NCI-H2081 treated with DMSO at 0.1 percent for 48 hours (cell line): ENCODE measurements around the gene NOL4L.
"Not testable (repeated sequence)": the region's sequence is repeated elsewhere in the genome, so short reads cannot be mapped to it uniquely, and the experiment has no call there.

ENCODE experiments used
- DNase-seq: peaks from one replicate; lab custom pipeline; 2025; lab: John Stamatoyannopoulos, UW

Gene NOL4L

DNA sequence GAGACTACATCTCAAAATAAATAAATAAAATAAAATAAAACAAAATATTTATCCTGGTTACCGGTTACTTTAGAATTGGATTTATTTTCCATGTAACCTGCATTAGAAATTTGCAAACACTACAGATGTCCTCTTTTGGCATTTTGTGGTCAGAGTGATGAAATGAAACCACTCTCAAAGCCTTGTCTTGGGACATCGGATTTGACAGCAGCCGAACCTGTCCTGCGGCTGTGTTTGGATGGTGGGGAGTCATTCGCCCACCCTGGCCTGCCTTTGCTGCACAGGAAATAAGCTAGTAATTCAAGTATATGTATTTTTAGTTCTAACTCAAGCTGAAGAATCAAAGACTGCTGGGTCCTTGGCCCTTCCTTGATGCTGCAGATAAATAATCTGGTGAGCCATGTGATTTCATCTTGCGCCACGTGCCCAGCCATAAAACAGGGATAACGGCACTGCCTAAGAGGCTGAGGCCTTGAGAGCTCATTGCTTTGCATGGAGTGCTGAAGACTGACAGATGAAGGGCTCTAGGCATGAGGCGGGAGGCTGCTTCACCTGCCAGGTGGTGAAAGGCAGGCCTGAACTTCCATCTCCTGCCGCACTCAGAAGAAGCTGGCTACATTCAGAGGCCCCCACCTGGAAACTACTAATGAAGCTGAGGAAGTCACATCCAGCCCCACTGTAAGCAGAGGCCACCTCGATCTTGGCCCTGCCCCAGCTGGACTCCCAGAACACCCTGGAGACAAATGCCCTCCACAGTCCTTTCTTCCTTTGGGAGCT lies 76.9 kb downstream of the NOL4L start:
- DNase-seq: no peak

DNA sequence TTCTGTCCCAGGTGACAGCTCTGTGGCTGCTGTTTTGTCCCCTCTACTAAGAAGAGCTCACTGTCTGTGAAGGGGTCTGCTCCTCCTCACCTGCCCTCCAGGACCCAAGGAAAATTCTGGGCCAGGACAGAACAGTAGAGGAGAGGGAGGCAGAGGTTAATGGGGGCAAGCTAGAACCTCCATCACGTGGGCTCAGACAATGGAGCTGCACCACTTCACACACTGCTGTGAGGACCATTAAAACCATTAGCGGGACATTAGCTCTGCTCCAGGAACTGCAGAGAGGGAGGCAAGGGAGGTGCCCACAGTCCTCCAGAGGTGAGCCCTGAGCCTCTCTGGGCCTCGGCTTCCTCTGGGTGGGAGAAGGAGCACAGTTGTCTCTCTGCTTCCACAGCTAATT lies 78.4 kb downstream of the NOL4L start:
- DNase-seq: no peak

DNA sequence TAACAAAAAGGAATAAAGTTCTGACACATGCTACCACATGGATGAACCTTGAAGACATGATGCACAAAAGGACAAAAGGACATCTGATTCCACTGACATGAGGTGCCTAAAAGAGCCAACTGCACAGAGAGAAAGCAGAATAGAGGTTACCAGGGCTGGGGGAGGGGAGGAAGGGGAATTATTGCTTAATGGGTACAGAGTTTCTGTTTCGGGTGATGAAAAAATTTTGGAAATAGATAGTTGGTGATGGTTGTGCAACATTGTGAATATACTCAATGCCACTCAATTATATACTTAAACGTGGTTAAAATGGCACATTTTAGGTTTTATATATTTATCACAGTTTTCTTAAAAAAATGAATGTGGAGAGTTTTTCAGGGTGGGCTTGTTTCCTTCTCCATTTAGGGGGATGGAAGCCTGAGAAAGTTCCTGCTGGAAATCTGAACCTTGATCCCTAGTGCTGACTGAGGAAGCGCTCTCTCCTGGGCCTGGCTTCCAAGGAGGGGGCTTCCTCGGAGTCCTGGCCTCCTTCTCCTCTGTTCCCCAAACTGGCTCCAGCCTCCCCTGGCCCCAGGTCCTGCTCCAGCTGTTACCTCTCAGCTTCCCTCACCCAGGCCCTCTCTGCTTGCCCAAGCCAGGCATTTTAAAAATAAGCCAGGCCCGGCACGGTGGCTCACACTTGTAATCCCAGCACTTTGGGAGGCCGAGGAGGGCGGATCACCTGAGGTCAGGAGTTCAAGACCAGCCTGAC lies 79.2 kb downstream of the NOL4L start:
- DNase-seq: no peak

DNA sequence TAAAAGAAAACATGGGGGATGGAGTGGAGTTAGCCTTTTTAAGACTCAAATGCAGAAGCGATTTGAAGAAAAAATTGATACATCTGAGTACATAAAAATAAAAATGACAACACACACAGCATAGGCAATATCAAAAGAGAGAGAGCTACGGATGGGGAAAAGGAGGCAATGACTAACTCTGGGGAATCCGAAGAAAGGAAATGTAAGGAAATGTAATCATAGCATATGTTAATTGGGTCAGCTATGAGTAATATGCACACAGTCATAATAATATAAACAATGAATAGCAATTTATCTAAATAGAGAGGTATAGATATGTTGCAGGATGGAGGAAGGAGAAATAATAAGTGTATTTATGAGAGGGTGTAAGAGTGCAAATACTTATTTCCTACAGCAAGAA lies 83.4 kb downstream of the NOL4L start:
- no peak for DNase-seq

DNA sequence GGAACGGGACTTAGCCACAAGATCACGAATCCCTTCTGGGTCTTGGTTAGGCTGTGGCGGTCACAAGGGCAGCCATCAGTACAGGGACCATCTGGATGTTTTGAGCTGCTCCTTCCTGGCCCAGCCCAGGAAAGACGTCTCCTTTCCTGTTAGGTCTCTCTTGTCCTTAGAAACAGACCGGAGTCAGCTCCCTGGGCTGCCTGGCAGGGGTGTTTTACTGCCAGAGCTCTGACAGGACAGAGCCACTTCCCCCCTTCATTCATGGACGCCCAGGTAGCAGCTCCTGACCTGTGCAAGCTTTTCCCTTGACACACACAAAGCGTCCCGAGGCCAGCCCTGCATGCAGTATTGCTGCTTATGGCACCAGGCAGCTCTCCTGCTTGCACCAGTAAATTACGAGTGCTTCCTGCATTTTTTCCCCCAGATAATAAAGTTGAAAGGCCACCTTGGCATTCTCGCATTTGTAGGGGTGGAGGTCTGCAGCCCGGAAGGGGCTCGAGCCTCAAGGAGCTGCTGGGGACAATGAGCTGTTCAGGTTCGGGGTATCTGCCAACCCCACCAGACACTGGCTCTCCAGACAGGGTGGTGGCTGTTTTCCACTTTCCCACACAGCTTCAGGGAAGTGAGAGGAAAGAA lies 87.4 kb downstream of the NOL4L start:
- DNase-seq: no peak

DNA sequence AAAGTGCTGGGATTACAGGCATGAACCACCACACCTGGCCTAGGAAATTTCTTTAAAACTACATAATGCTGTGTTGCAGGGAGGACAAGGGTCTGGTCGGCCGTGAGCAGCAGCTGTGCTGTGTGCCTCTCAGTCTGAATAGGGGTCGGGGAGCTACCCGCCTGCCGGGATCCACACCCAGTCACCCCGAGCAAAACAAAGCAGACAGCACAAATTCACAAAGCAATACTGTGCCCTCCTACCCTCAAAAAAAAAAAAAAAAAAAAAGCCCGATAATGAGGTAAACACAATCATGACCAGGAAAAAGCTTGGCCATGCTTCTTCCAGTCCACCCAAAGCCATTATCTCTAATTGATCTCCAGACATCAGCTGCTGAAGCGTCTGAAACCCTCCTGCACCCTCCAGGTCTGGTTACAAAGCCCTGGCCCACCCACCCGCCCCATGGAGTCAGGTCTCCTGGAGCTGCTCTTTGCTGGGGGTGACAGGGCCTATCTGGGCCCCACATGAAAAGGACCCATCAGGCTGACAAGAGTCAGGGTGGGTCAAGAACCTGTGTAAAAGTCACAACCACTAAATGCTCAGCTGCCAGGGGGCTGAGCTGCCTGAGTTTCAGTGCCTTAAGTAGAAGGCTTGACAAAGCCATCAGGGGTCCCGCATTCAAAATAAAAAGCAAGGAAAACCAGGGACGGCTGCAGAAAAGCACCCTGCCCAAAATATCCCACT lies 88.2 kb downstream of the NOL4L start:
- no peak for DNase-seq

DNA sequence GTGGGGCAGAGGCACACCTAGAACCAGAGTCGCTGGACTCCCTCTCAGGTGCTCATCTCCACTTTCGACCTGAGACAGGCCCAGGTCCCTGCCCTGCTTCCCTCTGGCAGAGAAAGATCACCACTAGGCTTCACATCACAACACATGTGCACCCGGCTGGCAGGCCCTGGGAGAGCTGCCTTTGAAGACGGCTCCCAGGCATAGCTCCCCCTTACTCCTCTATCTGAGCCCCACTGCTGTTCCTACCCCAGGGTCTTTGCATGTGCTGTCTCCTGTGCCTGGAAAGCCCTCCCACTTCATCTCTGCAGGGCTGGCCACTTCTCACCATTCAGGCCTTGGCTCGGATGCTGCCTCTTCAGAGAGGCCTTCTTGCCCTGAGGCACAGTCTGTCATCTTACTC lies 89.2 kb downstream of the NOL4L start:
- no peak for DNase-seq

DNA sequence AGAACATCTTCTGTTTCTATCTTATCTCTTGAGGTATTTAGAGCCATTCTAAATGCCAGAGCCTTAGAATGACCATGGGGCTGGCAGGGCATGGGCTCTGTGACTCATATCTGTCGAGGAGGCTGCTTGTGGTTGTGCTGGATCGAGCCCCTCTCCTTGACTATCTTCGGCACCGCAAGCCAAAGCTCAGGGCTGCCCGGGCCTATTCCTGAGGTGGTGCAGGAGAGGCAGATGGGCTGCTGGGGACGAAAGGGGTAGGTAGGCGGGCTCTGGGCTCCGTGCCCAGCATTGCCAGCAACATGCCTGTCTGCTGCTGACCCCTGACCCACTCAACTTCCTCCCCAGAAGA lies 89.9 kb downstream of the NOL4L start:
- no peak for DNase-seq

DNA sequence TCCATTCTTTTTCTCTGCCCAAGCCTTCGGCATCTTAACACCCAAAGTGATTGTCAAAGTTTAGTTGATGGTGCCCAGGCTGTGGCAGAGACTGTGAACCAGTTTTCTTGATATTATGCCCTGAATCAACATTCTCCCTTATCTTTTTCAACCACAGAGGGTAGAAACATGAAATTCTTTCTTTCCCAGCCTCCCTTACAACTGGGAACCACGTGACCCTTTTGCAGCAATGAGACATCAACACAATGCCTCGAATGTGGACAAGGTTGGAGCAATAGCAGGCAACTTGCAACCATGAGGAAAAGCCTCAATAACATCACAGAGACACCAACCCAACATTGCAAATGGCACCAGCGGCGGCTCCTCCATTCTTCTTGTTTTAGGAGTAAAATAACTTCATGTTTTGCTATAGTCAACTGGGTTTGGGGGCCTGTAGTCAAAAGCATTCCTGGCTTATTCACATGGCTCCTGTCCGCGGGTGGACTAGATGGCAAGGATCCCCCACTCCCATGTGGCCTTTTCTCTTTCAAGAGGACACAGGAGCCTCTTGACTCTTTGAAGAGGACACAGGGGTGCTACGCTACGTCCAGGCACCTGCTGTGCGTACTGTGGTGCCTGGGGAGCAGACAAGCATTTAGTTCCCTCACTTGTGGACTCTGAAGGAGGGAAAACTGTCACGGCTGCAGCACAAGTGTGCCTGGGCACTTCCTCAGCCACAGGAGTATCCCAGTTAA lies 90.5 kb downstream of the NOL4L start:
- DNase-seq: no peak

DNA sequence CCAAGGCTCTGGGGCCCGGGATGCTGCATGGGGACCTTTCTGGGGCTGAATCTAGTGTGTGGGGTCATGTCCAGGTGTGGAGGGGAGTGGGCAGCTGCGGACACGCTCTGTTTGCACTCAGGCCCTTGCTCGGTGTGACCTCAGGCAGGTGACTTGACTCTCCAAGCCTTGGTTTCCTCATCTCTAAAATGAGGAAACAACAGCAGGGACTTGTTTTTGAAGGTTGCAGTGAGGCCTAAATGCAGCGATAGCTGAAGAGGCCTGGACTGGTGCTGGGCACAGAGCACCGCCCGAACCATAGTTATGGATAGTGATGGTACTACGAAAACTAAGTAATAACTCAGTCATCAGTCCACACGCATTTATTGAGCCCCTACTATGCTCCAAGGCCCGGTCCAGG lies 91.8 kb downstream of the NOL4L start:
- no peak for DNase-seq

DNA sequence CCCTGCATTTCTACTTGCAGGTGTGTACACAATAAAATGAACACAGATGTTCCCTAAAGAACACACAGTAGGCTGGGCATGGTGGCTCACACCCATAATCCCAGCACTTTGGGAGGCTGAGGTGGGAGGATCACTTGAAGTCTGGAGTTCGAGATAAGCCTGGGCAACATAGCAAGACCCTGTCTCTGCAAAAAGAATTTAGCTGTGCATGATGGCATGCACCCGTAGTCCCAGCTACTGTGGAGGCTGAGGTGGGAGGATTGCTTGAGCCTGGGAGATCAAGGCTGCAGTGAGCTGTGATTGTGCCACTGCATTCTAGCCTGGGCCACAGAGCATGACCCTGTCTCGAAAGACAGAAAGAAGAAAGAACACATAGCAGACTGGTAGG lies 93.4 kb downstream of the NOL4L start:
- not testable (repeated sequence) for DNase-seq

DNA sequence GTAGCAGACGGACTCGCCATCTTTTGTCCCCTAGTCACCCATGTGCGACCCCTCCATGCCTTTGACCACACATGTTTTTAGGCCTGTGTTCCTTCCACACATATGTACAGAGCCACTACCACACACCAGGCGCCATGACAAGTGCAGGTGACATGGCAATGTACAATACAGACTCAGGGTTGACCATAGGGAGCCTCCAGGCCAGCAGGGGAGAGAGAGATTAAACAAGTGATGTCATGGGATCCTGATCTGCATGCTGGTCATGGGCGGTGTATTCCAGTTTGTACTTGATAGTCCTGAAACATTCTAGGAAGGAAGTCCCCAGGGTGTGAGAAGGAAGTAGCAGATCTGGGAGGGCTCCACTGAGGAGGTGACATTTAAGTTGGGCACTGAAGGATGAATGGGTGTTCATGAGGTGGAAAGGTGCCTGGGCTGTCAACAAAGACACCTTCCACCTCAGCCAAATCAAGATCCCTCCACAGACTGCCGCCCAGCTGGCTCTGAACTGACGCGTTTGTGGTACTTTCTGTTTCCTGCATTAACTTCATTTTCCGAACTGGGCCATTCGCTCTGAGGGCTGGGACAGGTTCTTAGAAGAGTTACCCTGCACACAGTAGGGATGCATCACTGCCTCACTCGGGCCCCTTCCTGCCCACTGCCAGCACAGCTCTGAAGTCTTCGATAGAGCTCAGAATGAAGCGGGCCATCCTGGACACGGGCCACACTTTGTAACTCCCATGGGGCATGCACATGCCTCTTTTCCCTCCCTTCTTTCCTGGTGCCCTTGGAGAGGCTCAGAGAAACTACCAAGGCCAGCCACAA lies 94.0 kb downstream of the NOL4L start:
- DNase-seq: no peak

DNA sequence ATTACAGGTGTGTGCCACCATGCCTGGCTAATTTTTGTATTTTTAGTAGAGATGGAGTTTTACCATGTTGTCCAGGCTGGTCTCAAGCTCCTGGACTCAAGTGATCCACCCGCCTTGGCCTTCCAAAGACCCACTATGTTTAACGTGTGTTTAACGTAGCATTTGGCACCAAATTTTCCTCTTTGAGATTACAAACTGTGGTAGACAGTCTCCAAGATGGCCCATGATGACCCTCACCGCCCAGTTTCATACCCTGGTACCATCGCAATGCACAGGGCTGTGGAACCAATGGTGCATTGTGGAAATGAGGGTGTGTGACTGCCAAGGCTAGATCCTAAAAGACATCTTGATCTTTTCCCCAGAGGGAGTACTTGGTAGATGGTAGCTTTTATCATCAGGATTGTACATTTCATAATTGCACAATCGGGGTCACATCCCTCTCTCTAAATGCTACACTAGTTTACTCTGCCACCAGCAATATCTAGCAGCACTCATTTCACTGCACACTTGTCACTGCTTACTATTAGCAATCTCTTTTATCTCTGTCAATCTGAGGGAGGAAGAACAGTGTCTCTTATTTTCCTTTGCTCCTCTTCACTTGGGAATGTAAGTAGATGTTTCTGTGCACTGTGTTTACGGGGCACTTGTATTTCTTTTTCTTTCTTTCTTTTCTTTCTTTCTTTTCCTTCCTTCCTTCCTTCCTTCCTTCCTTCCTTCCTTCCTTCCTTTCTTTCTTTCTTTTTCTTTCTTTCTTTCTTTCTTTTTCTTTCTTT lies 96.9 kb downstream of the NOL4L start:
- no peak for DNase-seq

DNA sequence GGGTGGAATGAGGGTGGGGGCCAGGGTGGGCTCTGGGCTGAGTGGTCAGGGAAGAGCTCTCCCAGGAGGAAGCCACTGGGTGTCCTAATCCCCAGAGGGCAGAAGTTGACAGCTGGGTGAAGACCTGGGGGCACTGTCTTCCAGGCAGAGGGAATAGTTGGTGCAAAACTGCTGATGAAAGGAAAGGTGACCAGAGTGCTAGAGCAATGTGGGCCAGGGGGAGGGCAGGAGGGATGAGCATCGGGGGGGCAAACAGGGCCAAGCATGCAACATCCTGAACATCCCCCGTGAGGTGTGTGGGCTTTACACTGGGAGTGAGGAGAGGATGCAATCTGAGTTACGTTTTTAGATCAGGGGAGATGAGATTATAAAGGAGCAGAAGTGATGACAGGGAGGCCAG lies 97.8 kb downstream of the NOL4L start:
- no peak for DNase-seq

DNA sequence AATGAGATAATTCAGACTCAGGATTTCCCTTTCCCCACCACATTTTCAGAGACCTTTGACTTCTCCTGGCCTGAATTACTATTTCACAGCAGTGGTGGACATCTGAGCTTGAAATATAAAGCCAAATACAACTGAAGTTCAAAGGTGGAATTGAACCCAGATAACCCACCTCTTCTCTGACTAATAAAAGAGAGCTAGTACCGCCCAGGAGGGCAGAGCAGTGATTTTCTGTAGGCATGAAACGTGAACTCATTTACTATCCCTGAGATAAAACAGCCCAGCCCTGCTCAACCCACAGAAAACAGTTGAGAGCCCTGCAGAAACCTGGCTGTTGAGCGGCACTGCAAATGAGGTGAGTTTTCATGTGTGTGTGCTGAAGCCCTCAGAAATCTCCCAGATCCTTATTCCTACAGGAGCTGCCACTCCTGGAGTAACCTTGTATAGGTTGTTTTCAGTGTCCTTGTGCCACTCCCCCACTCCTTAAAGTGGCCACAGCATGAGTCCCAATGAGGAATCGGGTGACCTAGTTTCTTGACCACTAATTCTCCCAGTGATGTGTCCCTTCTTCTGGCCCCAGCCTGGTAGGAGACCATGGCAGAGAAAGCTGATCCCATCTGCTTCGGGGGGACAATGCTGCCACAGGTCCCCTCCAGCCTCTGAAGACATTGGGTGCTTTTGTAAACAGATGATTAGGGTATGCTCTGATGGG lies 99.2 kb downstream of the NOL4L start:
- no peak for DNase-seq

DNA sequence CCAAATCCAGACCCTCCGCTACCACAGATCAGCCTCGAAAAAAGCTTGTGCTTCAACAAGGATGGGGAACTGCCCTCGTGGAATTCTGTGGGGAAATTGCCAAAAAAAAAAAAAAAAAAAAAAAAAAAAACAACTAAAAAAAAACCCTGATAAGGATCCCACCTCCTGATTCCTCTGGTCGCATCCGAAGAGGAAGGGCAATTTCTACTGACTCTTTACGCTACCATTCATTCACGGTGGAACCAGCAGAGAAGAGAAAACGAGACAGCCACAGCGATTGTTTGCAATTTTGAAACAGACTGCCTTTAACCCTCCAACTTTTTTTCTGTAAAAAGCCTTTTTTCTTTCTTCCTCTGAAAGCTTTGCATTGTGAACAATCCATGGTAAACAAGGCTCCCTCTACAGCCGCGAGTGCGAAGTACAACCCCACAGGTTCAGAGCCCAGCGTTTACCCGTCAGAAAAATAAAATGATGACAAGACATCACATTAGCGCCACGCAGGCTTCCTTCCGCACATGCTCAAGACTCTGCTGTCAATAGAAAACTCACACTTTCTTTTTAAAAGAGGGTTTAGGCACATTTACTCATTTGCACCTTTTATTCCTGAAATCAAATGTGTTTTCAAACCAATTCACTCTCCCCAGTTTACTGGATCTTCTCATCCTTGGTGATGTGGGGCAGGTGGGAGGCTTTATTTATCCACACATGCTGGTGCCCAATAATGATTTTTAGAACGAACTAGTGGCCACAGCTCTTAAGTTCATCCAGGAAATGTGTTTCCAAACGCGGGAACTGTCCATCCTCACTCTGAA lies 100.0 kb downstream of the NOL4L start:
- peak; percentile 68 for DNase-seq

DNA sequence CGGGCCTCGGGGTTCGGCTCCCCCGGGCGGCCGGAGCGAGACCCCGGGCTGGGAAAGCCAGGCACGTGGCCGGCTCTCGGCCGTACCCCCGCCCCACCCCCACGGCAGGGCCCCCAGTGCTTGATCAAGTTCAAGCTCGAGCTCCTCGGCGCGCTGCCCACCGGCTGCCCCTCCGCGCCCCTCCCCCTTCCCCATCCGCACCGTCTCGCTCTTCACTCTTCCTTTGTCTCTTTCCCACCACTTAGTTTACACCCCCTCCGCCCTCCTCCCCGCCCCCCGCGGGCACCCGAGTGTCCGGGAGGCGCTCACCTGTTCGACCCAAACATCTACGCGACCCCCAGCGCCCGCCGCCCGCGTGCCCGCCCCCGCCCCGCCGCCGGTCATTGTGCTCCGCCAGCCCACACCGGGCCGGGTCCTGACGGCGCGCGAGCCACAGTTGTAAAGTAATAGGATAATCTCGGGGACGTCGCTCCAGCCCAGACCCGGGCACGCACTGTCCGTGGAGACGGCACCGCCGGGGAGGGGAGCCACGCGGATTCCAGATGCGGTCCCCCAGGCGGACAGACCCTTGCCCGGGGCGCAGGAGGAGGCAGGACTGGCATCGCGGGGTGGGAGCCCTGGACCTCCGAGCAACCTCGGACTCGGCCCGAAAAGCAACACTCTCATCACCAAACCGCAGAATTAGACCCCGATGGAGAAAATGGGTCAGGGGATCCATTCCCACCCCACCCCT lies 100.7 kb downstream of the NOL4L start:
- no peak for DNase-seq
